ENCODE results near the gene APOF. TPM values are rescaled to one million over a fixed set of nuclear protein-coding genes. Genes with fewer than 3 reads are reported as not detected.

APOF gene
- total and polyA plus RNA-seq, 9 donors: not detected

DNA sequence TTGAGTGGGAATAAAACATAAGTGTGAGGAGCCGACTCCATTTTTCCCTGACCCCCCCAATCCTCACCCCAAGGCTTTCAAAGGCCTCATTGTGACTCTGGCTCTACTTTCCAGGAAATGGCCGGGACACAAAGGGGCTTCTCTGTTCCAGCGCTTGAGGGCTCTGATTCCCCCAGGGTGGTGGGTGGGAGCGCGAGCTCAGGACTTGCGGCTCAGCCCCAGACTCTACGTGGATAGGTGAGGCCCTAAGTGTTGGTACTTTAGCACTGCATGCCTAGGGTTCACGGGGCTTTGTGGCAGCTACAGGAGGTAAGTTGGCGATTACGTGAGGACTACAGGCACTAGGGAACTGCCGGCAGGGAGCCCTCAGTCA is 47.4 kb downstream of the APOF start:
- WGBS (ENCODE audit: insufficient coverage): 2% methylated on average over 7 of the region's 11 CpGs
- DNase-seq: peak; percentile 35
- Histone ChIP-seq H3K36me3 (ENCODE audit: control insufficient read depth, insufficient read depth, low read length) (peaks cover 52% of the 10 kb centered on the region), H3K4me1 (ENCODE audit: control insufficient read depth, insufficient read depth, low read length) (peaks cover 15% of the 10 kb centered on the region), H3K4me3 (ENCODE audit: low read length) (peak overlapping the region; percentile 93), H3K27me3 (ENCODE audit: control insufficient read depth, insufficient read depth, low read length) (no peaks in the 10 kb centered on the region), H3K27ac (ENCODE audit: low read length) (peak overlapping the region; percentile 97), H3K9me3 (replicated peaks; ENCODE audit: control insufficient read depth, low read depth, low read length) (no peaks in the 10 kb centered on the region)

DNA sequence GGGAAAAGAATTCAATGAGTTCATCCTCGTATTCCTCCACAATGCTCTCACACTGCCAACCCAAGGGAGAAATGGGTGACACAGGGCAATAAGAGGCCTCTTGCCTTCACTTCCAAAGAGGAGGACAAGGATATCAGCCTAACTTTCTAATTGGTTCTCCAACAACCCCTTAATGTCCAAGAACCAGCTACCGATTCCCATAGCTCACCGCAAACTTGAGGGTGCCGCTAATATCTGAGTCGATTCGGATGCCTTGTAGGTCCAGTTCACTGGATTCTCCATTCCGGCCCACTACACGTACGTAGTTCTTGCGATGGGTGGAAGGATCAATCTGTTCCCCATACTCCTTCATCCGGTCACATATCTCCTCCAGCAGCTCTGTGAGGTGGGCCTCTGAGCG is 51.7 kb downstream of the APOF start:
- Histone ChIP-seq H3K9me3 (replicated peaks; ENCODE audit: control insufficient read depth, low read depth, low read length) (no peaks in the 10 kb centered on the region), H3K27ac (ENCODE audit: low read length) (no peak overlapping the region), H3K36me3 (ENCODE audit: control insufficient read depth, insufficient read depth, low read length) (peaks cover 59% of the 10 kb centered on the region), H3K4me1 (ENCODE audit: control insufficient read depth, insufficient read depth, low read length) (peaks cover 8% of the 10 kb centered on the region), H3K4me3 (ENCODE audit: low read length) (no peak overlapping the region), H3K27me3 (ENCODE audit: control insufficient read depth, insufficient read depth, low read length) (no peaks in the 10 kb centered on the region)
- 92% methylated on average over 9 of the region's 12 CpGs for WGBS (ENCODE audit: insufficient coverage)
- DNase-seq: no peak

Other genes starting within 250 kb of the APOF start
- 9,217 TPM for gene RPL41, start 246.2 kb downstream of the APOF start, total RNA-seq
- gene RPL41, start 246.2 kb downstream of the APOF start, polyA plus RNA-seq (ENCODE audit: insufficient read depth in 1 of 8, insufficient read length in 8 of 8, low replicate concordance in 1 of 8): 1,000 to 10,000 TPM; 4,607 to 7,530 (median 5,394) TPM
- 4.2 TPM for gene ZC3H10, start 244.6 kb downstream of the APOF start, total RNA-seq
- gene ZC3H10, start 244.6 kb downstream of the APOF start, polyA plus RNA-seq (ENCODE audit: insufficient read depth in 1 of 8, insufficient read length in 8 of 8, low replicate concordance in 1 of 8): 1 to 10 TPM; 4.1 to 7.7 (median 4.8) TPM
- gene ESYT1, start 234.6 kb downstream of the APOF start, total RNA-seq: 63.7 TPM
- 10 to 100 TPM; 75.3 to 90.9 (median 86.2) TPM for gene ESYT1, start 234.6 kb downstream of the APOF start, polyA plus RNA-seq (ENCODE audit: insufficient read depth in 1 of 8, insufficient read length in 8 of 8, low replicate concordance in 1 of 8)
- gene MYL6B, start 210.3 kb downstream of the APOF start, total RNA-seq: 682 TPM
- 1,000 to 10,000 TPM in 2 of 8 donors, 100 to 1,000 TPM in 6; 543 to 1,374 (median 850) TPM for gene MYL6B, start 210.3 kb downstream of the APOF start, polyA plus RNA-seq (ENCODE audit: insufficient read depth in 1 of 8, insufficient read length in 8 of 8, low replicate concordance in 1 of 8)
- gene MYL6, start 204.5 kb downstream of the APOF start, total RNA-seq: 1,791 TPM
- 1,000 to 10,000 TPM; 1,431 to 2,233 (median 1,647) TPM for gene MYL6, start 204.5 kb downstream of the APOF start, polyA plus RNA-seq (ENCODE audit: insufficient read depth in 1 of 8, insufficient read length in 8 of 8, low replicate concordance in 1 of 8)
- 46.8 TPM for gene SMARCC2, start 173.4 kb downstream of the APOF start, total RNA-seq
- gene SMARCC2, start 173.4 kb downstream of the APOF start, polyA plus RNA-seq (ENCODE audit: insufficient read depth in 1 of 8, insufficient read length in 8 of 8, low replicate concordance in 1 of 8): 10 to 100 TPM; 53.3 to 71.7 (median 55.9) TPM
- gene RNF41, start 140.9 kb downstream of the APOF start, total RNA-seq: 47.5 TPM
- gene RNF41, start 140.9 kb downstream of the APOF start, polyA plus RNA-seq (ENCODE audit: insufficient read depth in 1 of 8, insufficient read length in 8 of 8, low replicate concordance in 1 of 8): 10 to 100 TPM; 35.5 to 49.3 (median 44.1) TPM
- 24.1 TPM for gene NABP2, start 138.5 kb downstream of the APOF start, total RNA-seq
- gene NABP2, start 138.5 kb downstream of the APOF start, polyA plus RNA-seq (ENCODE audit: insufficient read depth in 1 of 8, insufficient read length in 8 of 8, low replicate concordance in 1 of 8): 10 to 100 TPM; 16.1 to 23.6 (median 20.3) TPM
- 0.35 TPM for gene SLC39A5, start 132.8 kb downstream of the APOF start, total RNA-seq
- gene SLC39A5, start 132.8 kb downstream of the APOF start, polyA plus RNA-seq (ENCODE audit: insufficient read depth in 1 of 8, insufficient read length in 8 of 8, low replicate concordance in 1 of 8): 10 to 100 TPM in 1 of 8 donors, 1 to 10 TPM in 2, under 1 TPM in 5; 0.32 to 18.5 (median 0.63) TPM
- gene ANKRD52, start 104.5 kb downstream of the APOF start, total RNA-seq: 8.6 TPM
- 10 to 100 TPM; 16.4 to 22.6 (median 18.9) TPM for gene ANKRD52, start 104.5 kb downstream of the APOF start, polyA plus RNA-seq (ENCODE audit: insufficient read depth in 1 of 8, insufficient read length in 8 of 8, low replicate concordance in 1 of 8)
- gene COQ10A, start 95.9 kb downstream of the APOF start, total RNA-seq: 18.9 TPM
- gene COQ10A, start 95.9 kb downstream of the APOF start, polyA plus RNA-seq (ENCODE audit: insufficient read depth in 1 of 8, insufficient read length in 8 of 8, low replicate concordance in 1 of 8): 10 to 100 TPM; 13.4 to 34.4 (median 19.0) TPM
- 93.5 TPM for gene CS, start 62.5 kb downstream of the APOF start, total RNA-seq
- gene CS, start 62.5 kb downstream of the APOF start, polyA plus RNA-seq (ENCODE audit: insufficient read depth in 1 of 8, insufficient read length in 8 of 8, low replicate concordance in 1 of 8): 100 to 1,000 TPM; 174 to 252 (median 214) TPM
- 78.3 TPM for gene CNPY2, start 46.9 kb downstream of the APOF start, total RNA-seq
- 10 to 100 TPM; 41.5 to 73.0 (median 61.1) TPM for gene CNPY2, start 46.9 kb downstream of the APOF start, polyA plus RNA-seq (ENCODE audit: insufficient read depth in 1 of 8, insufficient read length in 8 of 8, low replicate concordance in 1 of 8)
- 39.8 TPM for gene PAN2, start 28.9 kb downstream of the APOF start, total RNA-seq
- gene PAN2, start 28.9 kb downstream of the APOF start, polyA plus RNA-seq (ENCODE audit: insufficient read depth in 1 of 8, insufficient read length in 8 of 8, low replicate concordance in 1 of 8): 10 to 100 TPM; 27.9 to 49.6 (median 41.9) TPM
- 0.18 TPM for gene IL23A, start 24.0 kb downstream of the APOF start, total RNA-seq
- gene IL23A, start 24.0 kb downstream of the APOF start, polyA plus RNA-seq (ENCODE audit: insufficient read depth in 1 of 8, insufficient read length in 8 of 8, low replicate concordance in 1 of 8): under 1 TPM; 0.24 to 0.74 (median 0.44) TPM
- gene STAT2, start 2.8 kb downstream of the APOF start, total RNA-seq: 63.4 TPM
- gene STAT2, start 2.8 kb downstream of the APOF start, polyA plus RNA-seq (ENCODE audit: insufficient read depth in 1 of 8, insufficient read length in 8 of 8, low replicate concordance in 1 of 8): 10 to 100 TPM; 40.9 to 71.8 (median 59.6) TPM
- gene TIMELESS, start 86.6 kb upstream of the APOF start, total RNA-seq: 5.2 TPM
- 10 to 100 TPM; 14.5 to 22.8 (median 16.7) TPM for gene TIMELESS, start 86.6 kb upstream of the APOF start, polyA plus RNA-seq (ENCODE audit: insufficient read depth in 1 of 8, insufficient read length in 8 of 8, low replicate concordance in 1 of 8)
- gene MIP, start 91.8 kb upstream of the APOF start, total RNA-seq: not detected
- gene MIP, start 91.8 kb upstream of the APOF start, polyA plus RNA-seq (ENCODE audit: insufficient read depth in 1 of 8, insufficient read length in 8 of 8, low replicate concordance in 1 of 8): under 1 TPM in 4 of 8 donors, not detected in 4; 0.09 to 0.36 (median 0.18) TPM
- 2.0 TPM for gene SPRYD4, start 105.7 kb upstream of the APOF start, total RNA-seq
- 1 to 10 TPM; 1.4 to 2.7 (median 1.8) TPM for gene SPRYD4, start 105.7 kb upstream of the APOF start, polyA plus RNA-seq (ENCODE audit: insufficient read depth in 1 of 8, insufficient read length in 8 of 8, low replicate concordance in 1 of 8)
- 0.09 TPM for gene GLS2, start 125.3 kb upstream of the APOF start, total RNA-seq
- under 1 TPM in 7 of 8 donors, not detected in 1; 0.32 to 0.78 (median 0.41) TPM for gene GLS2, start 125.3 kb upstream of the APOF start, polyA plus RNA-seq (ENCODE audit: insufficient read depth in 1 of 8, insufficient read length in 8 of 8, low replicate concordance in 1 of 8)
- gene RBMS2, start 159.0 kb upstream of the APOF start, total RNA-seq: 19.6 TPM
- 10 to 100 TPM; 13.0 to 29.3 (median 19.2) TPM for gene RBMS2, start 159.0 kb upstream of the APOF start, polyA plus RNA-seq (ENCODE audit: insufficient read depth in 1 of 8, insufficient read length in 8 of 8, low replicate concordance in 1 of 8)

All from muscle of leg (tissue), 11 donors.